ENCODE data around the gene UBR3.

DNA sequence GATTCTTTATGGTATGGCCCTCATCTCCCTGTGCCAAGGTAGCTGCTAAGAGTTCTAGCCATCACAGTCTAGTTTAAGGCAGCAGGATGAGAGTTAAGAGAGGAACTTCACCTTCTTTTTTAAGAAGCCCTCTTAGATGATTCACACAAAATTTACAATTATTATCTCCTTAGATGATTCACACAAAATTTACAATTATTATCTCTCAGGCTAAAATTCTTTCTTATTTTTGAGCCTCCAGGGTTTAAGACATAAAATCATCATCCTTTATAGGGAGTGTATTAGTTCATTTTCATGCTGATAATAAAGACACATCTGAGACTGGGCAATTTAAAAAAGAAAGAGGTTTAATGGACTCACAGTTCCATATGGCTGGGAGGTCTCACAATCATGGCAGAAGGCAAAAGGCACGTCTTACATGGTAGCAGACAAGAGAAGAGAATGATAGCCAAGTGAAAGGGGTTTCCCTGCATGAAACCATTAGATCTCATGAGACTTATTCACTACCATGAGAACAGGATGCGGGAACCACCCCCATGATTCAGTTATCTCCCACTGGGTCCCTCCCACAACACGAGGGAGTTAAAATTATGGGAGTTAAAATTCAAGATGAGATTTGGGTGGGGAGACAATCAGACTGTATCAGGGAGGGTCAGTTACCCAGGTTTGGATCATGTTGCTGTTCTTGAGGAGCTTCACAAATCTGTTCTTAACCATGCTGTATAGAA, 217.7 kb downstream of the UBR3 start:
- TF ChIP-seq, protein P1, sequence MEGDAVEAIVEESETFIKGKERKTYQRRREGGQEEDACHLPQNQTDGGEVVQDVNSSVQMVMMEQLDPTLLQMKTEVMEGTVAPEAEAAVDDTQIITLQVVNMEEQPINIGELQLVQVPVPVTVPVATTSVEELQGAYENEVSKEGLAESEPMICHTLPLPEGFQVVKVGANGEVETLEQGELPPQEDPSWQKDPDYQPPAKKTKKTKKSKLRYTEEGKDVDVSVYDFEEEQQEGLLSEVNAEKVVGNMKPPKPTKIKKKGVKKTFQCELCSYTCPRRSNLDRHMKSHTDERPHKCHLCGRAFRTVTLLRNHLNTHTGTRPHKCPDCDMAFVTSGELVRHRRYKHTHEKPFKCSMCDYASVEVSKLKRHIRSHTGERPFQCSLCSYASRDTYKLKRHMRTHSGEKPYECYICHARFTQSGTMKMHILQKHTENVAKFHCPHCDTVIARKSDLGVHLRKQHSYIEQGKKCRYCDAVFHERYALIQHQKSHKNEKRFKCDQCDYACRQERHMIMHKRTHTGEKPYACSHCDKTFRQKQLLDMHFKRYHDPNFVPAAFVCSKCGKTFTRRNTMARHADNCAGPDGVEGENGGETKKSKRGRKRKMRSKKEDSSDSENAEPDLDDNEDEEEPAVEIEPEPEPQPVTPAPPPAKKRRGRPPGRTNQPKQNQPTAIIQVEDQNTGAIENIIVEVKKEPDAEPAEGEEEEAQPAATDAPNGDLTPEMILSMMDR (IDR thresholded peaks at IDR 0.05 in 8 of 11, conservative IDR thresholded peaks at IDR 0.05 in 3 of 11): no peak
- TF ChIP-seq POLR2AphosphoS5 (IDR thresholded peaks at IDR 0.05): no peak
- no peak for TF ChIP-seq POLR2A (IDR thresholded peaks at IDR 0.05)
